ENCODE results near the gene PRPH.

- no peak for TF ChIP-seq CTCF (conservative IDR thresholded peaks at IDR 0.05; ENCODE audit: low read depth, low read length)
- TF ChIP-seq NFE2L2 (IDR thresholded peaks at IDR 0.05; ENCODE audit: low read depth, low read length), result no peak
- no peak for TF ChIP-seq POLR2A (IDR thresholded peaks at IDR 0.05; ENCODE audit: low read depth, low read length)
- TF ChIP-seq RAD21 (IDR thresholded peaks at IDR 0.05; ENCODE audit: low read length), result no peak
- no peak for TF ChIP-seq RCOR1 (IDR thresholded peaks at IDR 0.05; ENCODE audit: insufficient replicate concordance, low read length)
- no peak for TF ChIP-seq MAFK (IDR thresholded peaks at IDR 0.05; ENCODE audit: low read depth, low read length)
- no peak for TF ChIP-seq CEBPB (IDR thresholded peaks at IDR 0.05; ENCODE audit: low read depth, low read length)
- no peak for TF ChIP-seq SMC3 (IDR thresholded peaks at IDR 0.05; ENCODE audit: low read depth, low read length)
- TF ChIP-seq MXI1 (IDR thresholded peaks at IDR 0.05; ENCODE audit: borderline replicate concordance, low read depth, low read length), result no peak
- TF ChIP-seq FOS (IDR thresholded peaks at IDR 0.05; ENCODE audit: low read depth, low read length), result no peak
These were observed 34.2 kb upstream of the PRPH start for GRCh38 chr12:49260571-49261363.
